GM20431 (cell line): Measurements from ENCODE around the gene ACTN4.

Source experiments
- in situ Hi-C: fragments of 300-500 bp; cut with MseI, MboI; formaldehyde crosslinking; loops from one replicate; pipeline ENCODE4 v1.15.0; 2020; ENCODE audit warnings: low sequenced_read_pairs; ENCODE audit not compliant: unreplicated experiment

The ACTN4 gene

DNA sequence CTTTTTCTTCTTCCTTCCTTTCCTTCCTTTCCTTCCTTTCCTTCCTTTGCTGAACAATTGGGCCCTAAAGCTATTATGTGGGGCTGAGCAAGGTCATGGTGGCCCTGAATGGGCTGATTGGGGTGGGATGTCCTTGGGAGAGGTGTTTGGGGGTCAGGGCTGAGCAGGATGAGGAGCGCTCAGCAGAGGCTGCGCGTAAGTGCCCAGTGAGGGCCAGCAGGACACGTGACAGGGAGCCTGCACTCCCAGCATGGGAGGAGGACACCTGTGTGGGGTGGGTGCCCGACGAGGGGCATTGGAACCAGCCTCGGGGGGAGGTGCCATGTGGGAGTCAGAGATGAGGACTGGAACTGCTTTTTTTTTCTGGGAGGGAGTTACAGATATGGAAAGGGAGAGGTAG, 131.3 kb downstream of the ACTN4 start:
- in situ Hi-C loops, result no loop called here

DNA sequence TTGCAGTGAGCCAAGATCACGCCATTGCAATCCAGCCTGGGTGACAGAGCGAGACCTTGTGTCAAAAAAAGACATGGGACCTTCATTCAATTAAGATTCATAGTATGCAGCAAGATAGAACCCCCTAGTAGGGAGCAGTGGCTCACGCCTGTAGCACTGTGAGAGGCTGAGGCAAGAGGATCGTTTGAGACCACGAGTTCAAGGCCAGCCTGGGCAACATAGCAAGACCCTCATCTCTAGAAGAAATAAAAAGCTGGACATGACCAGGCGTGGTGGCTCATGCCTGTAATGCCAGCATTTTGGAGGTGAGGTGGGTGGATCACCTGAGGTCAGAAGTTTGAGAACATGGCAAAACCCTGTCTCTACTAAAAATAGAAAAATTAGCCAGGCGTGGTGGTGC, 133.0 kb downstream of the ACTN4 start:
- in situ Hi-C loops, result no loop called here

DNA sequence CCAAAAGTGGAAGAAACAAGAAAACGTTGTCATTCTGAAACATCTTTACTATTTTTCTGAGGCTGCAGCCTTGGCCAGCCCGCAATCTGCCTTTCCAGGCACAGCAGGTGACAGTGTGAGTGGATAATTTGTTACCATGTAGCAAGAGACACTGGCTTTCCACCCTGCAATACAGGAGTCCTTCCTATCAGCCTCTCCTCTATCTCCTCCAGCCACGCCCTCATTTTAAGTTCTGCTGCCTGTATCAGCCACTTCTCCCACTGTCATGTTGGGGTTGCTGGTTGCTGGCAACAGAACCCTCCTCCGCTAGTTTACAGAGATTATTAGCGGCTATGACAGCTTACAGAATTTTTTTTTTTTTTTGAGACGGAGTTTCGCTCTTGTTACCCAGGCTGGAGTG, 133.6 kb downstream of the ACTN4 start:
- in situ Hi-C loops, result no loop called here
